CD4-positive, alpha-beta T cell treated with Interleukin-4 for 4 hours (primary cell): Measurements from ENCODE around the gene HIPK1.

Experiments used
- DNase-seq: peaks from one replicate; pipeline ENCODE4 v3.0.0-alpha.2; 2020

The HIPK1 gene

DNA sequence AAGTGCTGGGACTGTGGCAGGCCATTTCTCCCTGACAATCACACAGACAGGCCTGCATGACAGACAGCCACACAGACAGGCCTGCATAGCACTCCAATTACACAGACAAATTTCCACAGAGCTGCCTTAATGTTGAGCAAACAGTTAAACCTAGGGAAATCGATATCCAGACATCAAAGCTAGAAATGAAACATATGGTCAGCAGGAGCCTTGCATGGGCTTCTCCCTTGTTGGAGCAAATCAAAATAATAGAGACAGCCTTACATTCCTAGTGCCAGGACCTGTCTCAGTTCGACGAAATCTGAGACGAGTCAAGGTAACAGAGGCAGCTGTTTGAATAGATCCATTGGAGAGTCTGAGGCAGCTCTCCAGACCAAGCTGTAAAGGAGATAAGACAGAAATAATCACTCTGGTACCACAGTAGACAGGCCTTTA, 92.6 kb downstream of the HIPK1 start:
- DNase-seq = no peak

- DNase-seq = no peak
These were observed 93.8 kb downstream of the HIPK1 start for GRCh38 chr1:114022877-114023276.

DNA sequence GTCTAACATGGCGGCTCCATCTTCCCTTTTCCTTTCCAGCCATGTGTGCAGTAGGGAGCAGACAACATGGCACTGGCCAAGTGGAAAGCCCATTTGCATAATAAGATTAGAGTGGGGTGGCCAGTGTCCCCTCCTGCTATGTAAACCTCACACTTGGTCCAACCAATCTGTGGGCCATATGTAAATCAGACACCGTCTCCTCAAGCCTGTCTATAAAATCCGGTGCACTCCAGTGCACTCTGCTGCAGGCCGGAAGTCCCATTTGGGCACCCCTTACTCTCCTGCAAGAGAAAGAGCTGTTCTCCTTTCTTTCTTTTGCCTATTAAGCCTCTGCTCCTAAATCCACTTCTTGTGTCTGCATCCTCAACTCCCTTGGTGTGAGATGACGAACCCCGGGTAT, 94.3 kb downstream of the HIPK1 start:
- DNase-seq = no peak

- DNase-seq = no peak
These were observed 94.9 kb downstream of the HIPK1 start for GRCh38 chr1:114024049-114024448.

GRCh38 chr1:114025609-114026401, 96.7 kb downstream of the HIPK1 start:
- no peak for DNase-seq

GRCh38 chr1:114026797-114027196, 97.7 kb downstream of the HIPK1 start:
- DNase-seq = no peak
